Stimulated activated CD8-positive, alpha-beta memory T cell treated with anti-CD3 and anti-CD28 coated beads, Interleukin-4, amount 100 ng/mL, for 1 hour (primary cell): Measurements from ENCODE around the gene KLHL42.
A peak's percentile ranks its signal among the peaks of the same experiment; 100 is the strongest.
"Not testable (repeated sequence)": the region's sequence is repeated elsewhere in the genome, so short reads cannot be mapped to it uniquely, and the experiment has no call there.

Experiments used
- DNase-seq, 2 donors: peaks; one replicate each; pipeline ENCODE4 v3.0.0-alpha.2; 2020; ENCODE audit warnings: low read depth in 2 of 2, low spot score in 1 of 2

Gene KLHL42

DNA sequence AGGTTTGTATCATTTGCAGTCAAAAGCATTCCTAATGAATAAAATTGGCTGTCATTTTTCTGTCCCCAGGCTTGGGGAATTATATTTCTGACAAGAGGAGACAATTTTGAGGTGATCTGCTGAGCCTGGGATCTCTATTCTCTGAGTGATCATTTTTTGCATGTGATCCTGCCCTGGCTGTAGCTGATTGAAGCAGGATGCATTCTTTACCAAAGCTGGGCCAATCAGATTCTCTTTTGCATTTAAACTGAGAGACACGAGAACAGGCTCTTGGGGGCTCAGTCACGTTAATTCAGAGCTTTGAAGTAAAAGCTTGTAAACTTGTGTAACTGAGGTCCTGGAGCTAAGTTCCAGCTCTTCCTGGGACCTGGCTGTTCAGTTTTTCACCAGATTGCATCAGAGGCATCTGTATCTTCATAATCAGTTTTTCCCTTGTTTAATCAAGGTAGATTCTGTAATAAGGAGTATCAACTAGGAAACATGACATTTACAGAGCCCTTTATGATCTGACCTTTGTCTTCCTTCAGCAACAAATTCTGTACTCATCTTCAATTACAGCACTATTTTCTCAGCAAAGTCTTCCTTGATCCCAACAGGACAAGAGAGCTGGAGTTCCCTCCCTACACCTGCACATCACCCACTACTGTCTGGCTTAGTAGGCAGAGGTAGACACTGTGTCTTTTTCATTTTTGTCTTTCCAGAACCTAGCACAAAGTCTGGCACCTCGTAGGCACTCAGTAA lies 35.0 kb downstream of the KLHL42 start:
- DNase-seq = no peak

DNA sequence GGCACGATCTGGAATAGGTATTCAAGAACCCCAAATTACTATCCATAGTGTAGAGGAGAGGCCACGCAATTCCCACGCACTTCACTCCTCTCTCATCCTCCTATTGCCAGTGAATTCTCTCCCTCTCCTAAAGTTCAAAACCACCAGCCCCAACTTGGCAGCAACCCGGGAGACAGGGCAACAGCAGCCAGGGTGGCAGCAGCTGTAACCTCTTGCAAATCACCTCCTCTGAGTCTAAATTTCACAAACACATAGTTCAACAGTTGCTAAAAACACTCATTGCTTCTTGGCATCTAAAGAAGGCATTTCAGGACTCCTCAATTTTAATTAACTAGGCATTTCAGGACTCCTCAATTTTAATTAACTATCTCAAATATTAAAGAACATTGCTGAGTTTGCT lies 37.7 kb downstream of the KLHL42 start:
- DNase-seq = no peak

DNA sequence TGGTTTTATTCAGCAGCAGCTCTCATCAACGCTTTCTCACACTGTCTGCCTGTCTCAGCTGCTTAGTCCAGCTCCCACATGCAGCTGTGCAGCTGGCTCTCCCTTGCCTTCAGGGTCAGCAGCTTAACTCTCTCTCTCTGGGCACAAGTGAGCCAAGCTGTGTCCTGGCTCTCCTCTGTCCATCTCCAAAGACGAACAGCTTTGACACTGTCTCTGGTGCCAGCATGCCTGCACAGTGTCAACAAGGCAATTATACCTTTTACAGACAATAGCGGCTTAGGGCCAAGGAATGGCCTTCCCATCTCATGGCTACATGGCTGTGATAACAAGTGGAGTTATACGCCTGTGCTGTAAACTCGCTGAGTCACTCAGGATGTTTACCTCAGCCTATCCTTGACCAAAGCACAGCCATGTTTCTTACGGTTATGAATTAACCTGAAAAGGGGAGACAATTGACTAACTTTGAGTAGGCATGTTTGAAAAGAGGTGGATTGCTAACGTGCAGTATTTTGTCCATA lies 38.4 kb downstream of the KLHL42 start:
- DNase-seq = no peak

DNA sequence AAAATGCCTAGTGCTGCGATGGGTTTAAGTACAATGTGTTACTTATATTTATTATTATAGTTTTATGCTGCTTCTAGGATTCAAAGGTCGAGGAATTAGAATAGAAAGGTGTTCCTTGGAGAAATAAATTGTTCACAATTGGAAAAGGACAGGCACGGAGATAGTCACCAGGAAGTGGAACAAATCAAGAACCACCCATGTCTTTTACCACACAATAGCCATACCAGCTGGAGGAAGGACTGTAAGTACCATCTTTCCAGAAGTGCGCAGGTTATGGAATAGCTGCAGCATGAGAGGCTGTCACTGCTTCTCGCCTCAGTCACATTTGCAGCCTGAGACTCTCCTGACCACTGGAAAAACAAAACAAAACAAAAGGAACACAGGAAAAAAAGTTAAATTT lies 40.5 kb downstream of the KLHL42 start:
- no peak for DNase-seq

DNA sequence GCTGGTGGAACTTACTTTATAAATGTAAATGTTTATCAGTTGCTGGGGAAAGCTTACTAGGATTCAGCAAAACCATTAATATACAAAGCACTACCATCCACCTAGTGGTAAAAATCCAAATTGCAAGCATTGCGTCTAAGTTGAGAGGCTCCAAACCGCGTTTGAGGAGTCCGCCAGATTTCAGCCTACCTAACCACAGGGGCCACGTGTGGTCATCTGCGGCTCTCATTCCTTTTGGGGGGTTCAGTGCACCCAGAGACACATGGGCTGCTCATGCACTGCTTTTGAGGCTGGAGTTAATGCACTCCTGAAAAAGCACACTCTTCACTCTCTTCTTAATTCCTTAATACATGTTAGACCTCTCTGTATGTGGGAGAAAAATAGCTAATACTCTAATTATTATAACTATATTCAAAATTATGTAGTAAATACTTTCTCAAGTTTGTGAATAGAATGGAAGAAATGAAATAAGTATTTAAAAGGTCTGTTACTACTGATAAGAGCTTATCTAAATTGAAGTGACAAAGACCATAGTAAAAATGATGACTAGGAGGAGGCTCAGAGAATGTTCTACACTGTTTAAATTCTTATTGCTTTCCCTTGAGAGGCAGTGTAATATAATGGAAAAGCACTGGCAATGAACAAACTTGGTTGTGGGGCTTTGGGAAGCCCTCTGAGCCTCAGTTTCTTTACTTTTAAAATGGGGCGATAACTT lies 41.4 kb downstream of the KLHL42 start:
- peak in 1 of 2 donors; percentile 9 for DNase-seq

DNA sequence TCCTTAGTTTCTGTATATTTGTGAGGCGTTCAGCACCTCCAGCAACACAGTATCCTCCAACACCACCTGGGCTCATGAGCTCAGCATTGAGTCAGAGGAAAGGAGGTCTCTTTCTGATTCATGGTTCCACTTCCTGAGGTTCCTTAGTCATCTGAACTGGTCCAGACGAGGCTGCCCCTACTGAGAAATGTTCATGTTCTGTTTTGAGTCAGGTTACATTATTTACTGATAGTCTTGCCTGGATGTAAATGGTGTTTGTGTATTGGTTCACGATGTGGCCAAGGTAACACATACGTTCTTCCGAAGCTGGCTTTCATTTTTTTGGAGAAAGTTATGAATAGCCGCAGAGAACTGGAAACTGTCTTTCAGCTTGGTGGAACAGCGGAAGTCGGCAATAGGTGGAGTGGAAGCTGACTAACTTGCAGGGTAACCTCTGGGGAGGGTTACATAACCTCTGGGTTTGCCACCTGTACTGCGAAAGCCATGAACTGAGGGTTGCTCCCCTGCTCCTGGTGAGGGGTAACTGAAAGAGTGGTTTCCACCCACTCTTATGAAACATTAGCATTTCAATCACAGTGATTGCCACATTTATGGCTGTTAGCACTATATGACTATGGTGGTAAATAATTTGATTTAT lies 42.2 kb downstream of the KLHL42 start:
- peak; percentile 10 to 29 for DNase-seq

DNA sequence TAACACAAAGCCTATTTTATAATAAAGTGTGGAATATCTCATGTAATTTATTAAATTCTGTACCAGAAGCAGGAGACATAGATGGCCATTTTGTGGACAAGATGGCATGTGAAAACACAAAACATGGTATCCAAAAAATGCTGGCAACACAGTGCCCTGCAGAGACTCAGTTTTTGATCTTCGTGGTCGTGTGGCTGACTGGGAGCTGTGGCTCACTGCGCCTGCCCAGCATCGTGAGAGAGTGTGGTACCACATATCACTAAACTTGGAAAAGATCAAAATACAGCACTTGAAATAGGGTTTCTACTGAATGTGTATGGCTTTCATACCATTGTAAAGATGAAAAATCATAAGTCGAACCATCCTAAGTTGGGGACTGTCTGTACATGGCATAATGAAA lies 43.0 kb downstream of the KLHL42 start:
- no peak for DNase-seq

DNA sequence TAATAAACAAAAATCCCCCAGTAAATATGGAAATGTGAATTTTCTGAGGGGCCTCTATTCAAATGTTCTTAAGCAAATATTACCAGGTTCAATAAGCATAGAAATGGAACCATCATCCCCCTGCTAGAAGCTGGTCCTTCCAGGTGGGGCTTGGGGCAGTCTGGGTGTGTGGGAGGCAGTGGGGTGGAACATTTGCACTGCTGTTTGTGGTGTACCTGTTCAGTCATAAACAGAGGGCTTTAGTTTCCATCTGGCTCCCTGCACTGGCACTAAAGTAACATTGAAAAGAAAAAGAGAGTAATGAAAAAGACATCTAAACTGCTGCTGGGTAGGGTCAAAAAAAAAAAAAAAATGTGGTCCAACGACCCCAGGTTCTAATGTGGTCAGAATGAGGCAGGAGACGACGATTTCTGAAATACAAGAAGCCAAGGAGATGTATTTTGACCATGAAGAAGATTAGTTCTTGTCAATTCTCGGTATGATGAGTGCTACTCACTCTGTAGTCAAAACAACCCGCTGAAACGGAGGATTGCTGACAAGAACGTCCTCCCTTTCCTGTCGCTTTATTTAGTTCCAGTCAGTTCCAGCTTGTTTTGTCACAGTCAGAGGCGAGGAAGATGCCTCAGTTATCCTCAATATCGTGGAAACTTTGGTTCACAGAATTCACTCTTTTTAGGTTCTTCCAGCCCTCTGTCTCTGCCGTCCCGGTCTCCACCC lies 44.3 kb downstream of the KLHL42 start:
- no peak for DNase-seq

DNA sequence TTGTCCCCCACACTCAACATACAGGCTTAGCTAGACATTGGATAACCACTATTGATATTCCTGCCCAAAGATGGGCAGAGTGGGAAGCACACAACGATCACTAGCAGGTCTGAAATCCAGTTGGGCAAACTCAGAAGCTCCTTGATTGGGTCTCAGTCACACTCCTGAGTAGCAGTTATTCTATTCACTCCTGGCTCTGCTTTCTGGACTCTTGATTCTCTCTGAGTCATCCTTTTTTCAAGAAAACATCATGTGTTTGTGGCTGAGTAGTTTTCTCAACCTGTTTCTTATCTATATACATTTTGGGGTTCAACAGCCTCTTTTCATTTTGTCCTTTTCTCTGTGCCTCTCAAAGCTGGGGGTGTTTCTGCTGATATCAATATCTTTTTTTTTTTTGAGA lies 46.0 kb downstream of the KLHL42 start:
- no peak for DNase-seq

DNA sequence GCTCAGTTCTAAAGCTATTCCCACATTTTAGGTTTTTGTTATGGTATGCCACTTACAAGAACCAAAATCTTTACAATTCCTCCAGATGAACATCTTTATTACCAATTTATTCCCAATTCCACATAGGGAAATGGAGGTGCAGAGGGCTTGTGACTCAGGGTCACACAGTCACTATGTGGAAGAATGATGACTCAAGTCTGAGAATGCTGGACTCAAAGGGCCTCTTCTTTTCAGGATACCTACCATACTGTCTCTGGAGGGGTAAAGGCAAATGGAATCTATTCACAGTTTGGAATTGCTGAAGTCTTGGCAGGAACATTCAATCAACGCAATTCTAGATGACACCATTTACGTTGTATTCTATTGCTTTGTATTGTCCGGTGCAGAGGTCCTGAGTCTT lies 48.2 kb downstream of the KLHL42 start:
- no peak for DNase-seq

DNA sequence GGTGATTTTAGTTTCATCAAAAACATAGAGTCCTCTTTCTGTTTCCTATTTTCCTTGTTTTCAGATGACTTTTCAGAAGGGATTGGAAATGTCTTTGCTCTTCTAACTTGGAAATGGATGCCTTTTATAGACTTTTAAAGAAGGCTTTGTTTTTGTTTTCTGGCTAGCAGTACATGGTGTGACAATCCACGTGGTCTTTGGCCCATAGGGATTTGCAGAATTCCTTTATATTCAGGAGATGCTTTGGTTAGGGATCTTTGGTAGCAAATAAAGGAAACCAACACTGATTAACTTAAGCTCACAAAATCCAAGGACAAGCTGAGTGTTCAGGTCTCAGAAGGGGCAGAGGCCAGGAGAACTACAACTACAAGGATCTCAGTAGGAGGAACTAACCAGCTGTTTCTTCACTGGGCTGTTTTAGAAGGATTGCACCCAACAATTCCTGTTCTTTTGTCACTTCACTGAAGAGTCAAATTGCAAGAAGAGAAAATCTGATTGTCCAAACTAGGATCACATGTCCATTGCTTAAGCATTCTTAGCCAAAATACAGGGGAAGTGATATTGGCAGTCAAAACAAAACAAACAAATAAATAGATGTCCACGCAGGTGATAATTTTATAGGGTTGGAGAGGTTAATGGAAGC lies 58.6 kb downstream of the KLHL42 start:
- DNase-seq = no peak

DNA sequence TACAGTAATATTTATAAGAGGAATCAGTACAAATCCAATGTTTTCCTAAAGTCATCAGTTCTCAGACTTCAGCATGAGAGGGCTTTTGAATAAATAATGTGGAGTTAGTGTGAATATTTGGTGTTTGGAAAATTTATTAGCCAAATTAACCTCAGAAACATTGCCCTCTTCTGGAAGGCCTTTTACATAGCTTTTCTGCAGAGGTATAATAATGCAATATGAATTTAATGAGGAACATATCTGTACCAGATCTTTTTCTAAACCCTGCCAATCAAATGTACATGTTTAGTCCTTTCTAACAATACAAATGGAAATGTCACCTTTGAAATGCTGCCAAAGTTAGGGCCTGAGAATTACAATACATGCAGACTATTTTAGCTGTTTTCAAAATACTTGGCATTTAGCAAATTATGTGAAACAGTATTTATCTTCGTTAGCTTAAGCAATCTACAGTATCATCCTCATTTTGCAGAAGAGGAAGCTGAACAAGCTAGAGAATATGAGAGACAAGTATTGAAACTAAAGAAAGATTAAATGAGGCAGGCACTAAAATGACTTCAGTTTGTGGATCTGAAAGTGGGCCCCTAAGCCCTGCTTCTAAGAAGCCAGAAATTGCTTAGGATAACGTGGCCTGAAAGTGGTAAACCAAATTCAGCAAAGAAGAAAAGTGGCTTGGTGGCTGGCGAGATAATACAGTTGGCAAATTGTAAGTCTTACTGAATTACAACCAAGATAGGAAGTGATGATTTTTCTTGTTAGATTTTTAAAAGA lies 60.4 kb downstream of the KLHL42 start:
- no peak for DNase-seq

DNA sequence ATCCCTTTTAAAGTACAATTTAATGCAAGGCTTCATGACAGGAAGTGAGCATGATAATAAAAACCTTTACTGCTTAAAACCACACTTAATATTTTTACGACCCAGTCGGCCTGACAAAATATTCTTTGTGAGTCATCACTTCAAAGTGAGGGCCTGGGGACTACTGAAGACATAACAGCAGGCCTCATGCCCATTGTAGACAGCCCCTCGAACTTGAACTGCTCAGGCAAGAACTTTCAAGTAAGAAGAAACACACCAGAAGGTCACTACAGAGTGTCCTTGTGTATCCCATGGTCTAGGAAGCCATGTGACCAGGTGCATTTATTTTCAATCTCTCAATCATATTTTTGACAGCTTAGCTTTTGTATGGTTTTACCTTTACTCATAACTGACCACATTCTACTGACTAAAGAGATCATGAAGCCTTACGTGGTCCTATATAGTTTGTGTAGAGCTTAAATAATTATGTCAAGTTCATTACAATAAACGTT lies 61.4 kb downstream of the KLHL42 start:
- no peak for DNase-seq

DNA sequence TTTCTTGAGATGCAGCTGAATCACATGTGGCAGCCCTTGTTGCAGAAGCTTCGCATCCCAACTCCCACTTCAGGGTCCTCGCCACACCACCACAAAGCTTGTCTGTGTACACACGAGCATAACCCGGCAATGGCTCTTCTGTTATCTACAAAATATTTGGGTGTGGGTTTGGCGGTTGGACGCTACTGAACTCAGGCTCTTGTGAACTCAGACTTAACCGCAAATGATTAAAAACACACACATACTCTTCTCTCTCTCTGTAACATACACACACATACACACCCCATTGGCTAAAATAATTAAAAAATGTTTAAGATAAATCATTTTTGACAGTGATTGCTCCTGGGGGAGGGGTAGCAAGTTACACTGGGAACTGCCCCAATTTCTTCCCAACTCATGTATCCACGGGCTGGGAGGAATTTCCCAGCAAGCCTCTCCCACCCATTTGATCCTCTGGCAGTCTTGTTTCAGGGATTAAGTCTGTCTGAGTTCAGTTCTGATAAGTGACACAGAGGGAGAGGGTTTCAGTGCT lies 63.7 kb downstream of the KLHL42 start:
- no peak for DNase-seq

DNA sequence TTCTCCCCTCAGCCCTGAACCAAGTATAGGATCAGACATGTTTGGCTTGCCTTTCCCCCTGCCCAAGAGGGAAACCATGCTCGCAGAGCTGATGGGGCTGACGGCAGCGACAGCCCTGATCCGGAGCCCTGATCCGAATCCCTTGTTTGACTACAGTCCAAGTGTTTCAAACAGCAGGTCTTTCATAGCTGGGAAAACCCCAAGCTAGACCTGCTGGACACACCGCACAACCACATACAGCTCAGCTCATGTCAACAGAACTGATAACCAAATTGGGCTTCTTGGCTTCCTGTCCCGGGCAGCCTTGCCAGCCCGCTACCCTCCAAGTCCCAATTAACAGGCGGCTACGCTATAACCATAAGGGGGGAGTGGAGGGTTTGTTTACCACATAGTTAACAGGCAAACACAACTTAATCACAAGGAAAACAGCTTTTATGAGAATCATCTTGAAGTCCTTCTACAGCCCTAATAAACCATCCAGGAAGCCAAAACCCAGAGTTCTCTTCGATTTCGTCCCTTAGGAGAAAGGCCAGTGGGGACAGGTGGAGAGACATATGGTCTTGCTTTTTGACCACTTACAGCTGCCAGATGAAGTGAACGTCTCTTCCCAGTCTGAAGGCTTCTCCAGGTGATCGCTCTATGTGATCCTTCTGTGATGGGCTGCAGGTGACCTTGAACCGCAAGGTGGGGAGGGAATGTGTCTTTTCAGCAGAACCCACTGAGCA lies 64.5 kb downstream of the KLHL42 start:
- no peak for DNase-seq

DNA sequence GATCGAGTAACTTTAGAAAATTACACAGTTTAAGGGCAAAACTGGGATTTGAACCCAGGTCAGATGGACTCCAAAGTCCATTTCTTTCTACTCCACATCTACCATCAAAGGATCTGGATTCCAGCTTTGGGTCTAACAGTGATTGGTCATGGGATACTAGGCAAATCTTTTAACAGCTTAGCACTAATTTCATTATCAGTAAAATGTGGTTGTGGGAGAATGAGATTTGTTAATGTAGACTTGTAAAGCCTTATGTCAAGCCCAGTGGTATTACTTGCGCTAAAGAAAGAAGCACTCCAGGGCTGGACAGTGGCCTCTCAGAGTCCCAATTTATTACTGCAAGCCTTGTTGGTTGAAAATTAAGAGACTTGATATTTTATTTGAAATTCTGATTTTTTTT lies 65.2 kb downstream of the KLHL42 start:
- DNase-seq = no peak

DNA sequence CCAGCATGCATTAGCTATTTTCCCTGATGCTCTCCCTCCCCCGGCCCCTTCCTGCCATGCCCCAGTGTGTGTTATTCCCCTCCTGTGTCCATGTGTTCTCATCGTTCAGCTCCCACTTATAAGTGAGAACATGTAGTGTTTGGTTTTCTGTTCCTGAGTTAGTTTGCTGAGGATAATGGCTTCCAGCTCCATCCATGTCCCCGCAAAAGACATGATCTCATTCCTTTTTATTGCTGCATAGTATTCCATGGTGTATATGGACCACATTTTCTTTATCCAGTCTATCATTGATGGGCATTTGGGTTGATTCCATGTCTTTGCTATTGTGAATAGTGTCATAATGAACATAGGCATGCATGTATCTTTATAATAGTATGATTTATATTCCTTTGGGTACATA lies 65.7 kb downstream of the KLHL42 start:
- not testable (repeated sequence) for DNase-seq

DNA sequence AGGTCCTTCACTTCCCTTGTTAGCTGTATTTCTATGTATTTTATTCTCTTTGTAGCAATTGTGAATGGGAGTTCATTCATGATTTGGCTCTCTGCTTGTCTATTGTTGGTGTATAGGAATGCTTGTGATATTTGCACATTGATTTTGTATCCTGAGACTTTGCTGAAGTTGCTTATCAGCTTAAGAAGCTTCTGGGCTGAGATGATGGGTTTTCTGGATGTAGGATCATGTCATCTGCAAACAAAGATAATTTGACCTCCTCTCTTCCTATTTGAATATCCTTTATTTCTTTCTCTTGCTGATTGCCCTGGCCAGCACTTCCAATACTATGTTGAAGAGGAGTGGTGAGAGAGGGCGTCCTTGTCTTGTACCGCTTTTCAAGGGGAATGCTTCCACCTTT lies 67.3 kb downstream of the KLHL42 start:
- not testable (repeated sequence) for DNase-seq

DNA sequence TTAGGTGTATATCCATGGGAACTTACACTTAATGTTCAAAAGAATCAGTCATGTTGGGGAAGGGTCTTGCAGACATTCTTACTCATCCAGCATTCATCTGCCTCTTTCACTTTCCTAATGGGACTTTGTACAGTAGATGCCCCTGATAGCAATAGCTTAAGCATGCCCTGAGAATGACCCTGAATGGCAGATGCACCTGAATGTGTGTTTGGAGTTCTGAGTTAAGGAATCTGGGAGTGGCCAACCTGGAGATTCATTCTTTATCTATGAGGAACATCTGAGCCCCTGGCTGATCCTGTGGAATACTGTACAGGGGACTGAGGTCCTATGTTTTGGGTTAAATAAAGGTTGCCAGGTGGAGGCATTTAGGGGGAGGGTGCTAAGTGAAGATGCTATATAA lies 71.3 kb downstream of the KLHL42 start:
- DNase-seq = no peak
